ENCODE results near the gene ITPR1.

ITPR1 gene

GRCh38 chr3:4623421-4623999, 130.4 kb downstream of the ITPR1 start:
- no peak for DNase-seq
- intact Hi-C loops (cut with DNase I): no loop called here

DNA sequence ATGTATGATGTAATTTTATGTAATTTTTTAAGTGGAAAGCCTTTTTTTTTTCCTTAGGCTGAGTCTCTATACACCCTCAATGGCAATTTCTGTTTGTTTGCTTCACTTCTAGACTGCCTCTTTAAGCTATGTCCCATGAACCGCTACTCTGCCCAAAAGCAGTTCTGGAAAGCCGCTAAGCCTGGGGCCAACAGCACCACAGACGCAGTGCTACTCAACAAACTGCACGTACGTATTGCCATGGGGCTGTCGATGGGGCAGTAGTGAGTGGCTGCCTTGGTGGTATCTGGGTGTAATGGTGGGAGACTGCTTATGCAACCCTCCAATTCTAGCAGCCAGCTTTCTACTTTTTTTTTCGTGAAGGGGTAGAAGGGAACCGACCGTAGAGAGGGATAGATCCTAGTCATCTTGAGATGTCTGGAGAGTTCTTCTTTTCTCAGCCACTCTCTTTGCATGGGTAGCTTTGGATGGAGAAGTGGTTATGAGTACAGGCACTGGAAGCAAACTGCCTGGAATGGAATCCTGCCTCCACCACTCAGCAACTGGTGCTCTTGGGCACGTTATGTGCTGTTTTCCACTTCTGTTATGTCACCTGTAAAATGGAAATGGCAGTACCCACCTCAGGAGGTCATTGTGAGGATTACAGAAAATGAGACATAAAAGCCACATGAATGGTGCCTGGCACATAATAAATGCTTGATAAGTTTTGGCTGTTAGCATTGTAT, 134.7 kb downstream of the ITPR1 start:
- no peak for DNase-seq
- intact Hi-C loops (cut with DNase I): no loop called here

GRCh38 chr3:4629095-4630007, 136.2 kb downstream of the ITPR1 start:
- intact Hi-C loops (cut with DNase I): loop anchor here (10.0 kb wide), 2 partner anchors 135 to 1425 kb away; partner anchors contain the start of gene ITPR1
- DNase-seq: no peak

DNA sequence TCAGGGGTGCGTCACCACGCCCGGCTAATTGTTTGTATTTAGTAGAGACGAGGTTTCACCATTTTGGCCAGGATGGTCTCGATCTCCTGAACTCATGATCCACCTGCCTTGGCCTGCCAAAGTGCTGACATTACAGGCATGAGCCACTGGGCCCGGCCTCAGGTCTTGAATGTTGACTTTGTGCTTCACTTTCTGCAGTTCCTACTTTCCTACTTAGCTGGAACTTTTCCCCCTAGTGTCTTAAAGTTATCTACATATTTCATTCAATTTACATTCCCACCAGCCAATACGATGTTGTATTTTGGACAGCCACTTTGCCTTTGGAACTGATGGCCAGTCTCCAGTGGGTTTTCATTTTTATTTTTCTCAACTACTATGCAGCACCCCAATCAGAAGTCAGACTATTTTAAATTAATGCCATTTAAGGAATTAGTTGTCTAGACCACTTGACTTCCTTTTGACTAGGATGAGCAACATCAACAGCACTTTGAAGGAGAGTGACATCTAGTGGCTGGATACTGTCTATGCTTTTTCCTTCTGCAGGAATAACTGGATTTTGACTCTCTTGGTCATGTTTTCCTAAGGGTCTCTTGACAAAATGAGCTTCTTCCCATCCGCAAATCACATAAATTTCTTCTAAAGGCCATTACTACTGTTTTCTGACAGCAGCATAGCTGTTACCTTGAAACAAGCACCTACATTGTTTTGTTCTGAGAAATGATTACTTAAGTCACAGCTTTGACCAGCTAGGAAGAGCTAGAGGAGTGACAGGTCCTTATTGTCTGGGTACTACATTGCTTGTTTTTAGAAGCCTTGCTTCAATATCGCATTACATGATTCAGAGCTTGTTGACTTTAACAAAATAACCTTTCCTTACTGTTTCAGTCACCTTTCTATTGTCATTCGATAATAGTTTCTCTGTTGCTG, 140.2 kb downstream of the ITPR1 start:
- intact Hi-C loops (cut with DNase I): loop anchor here (1.0 to 10.0 kb wide), 3 partner anchors 139 to 1429 kb away; partner anchors contain the start of gene ITPR1
- DNase-seq: peak in 1 of 10 donors; percentile 80

- intact Hi-C loops (cut with DNase I): loop anchor here (10.0 kb wide), 2 partner anchors 140 to 1430 kb away; partner anchors contain the start of gene ITPR1
- DNase-seq: no peak
Observed at GRCh38 chr3:4634894-4635293, 141.7 kb downstream of the ITPR1 start.

GRCh38 chr3:4637265-4637664, 144.1 kb downstream of the ITPR1 start:
- intact Hi-C loops (cut with DNase I): loop anchor here (10.0 kb wide), 2 partner anchors 142 to 1432 kb away; partner anchors contain the start of gene ITPR1
- DNase-seq: no peak

DNA sequence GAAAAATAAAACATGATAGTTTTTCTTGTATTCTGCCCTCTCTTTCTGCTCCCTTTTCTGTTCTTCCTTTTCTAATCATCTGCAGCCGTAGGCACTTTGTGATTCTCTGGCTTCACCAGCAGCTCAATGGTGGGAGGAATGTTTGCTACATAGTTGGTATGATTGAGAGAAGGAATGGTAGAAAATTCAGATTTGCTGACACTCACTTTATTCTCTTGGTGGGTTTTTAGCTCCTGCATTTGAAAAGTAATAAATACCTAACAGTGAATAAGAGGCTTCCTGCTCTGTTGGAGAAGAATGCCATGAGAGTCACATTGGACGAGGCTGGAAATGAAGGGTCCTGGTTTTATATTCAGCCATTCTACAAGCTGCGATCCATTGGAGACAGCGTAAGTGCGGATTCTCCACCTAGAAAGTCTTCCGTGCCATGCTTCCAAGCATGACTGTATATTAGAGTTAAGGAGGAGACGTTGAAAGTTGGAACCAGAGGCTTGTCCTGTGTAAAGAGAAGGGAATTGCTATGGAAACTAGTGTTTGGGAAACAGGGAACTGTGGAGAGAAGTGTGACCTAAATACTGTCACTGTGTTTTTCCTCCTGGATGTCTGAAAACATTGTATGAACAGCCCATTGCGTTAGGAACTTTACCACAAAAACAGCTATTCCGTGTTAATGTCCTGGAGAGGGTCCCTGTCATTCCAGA, 148.9 kb downstream of the ITPR1 start:
- intact Hi-C loops (cut with DNase I): no loop called here
- DNase-seq: no peak

- no peak for DNase-seq
- intact Hi-C loops (cut with DNase I): no loop called here
Observed at GRCh38 chr3:4642611-4643010, 149.5 kb downstream of the ITPR1 start.

- DNase-seq: no peak
- intact Hi-C loops (cut with DNase I): no loop called here
Observed at GRCh38 chr3:4643904-4644547, 150.9 kb downstream of the ITPR1 start.

DNA sequence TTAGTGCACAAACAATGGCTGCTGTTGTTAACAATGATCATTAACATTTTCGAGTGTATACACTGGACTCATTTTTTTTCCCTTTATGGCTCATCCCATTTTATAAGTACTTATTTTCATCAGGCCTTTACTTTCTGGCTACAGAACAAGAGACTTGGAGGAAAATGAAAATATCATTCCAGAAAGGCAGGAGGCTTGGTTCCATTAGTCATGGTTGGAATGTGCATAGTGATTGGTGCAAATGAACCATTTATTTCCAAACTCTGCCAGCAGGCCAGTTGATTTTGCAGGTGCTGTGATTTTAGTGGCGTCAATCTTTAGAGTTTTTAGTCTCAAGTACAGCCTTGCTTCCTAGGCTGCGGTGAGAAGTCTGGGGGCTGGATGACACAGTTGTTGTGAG, 151.8 kb downstream of the ITPR1 start:
- intact Hi-C loops (cut with DNase I): no loop called here
- DNase-seq: no peak

GRCh38 chr3:4645468-4645867, 152.3 kb downstream of the ITPR1 start:
- intact Hi-C loops (cut with DNase I): no loop called here
- no peak for DNase-seq

DNA sequence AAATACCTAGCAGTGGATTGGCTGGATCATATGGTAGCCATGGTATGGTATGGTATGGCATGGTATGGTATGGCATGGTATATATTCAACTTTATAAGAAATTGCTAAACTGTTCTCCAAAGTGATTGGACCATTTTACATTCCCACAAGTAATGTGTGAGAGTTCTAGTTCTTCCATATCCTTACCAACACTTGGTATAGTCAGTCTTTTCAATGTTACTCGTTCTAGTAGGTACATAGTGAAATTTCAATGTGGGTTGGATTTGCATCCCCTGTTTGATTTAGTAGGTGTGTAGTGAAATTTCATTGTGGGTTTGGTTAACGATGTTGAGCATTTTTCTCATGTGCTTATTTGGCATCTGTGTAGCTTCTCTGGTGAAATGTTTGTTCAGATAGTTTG, 154.3 kb downstream of the ITPR1 start:
- no peak for DNase-seq
- intact Hi-C loops (cut with DNase I): no loop called here

DNA sequence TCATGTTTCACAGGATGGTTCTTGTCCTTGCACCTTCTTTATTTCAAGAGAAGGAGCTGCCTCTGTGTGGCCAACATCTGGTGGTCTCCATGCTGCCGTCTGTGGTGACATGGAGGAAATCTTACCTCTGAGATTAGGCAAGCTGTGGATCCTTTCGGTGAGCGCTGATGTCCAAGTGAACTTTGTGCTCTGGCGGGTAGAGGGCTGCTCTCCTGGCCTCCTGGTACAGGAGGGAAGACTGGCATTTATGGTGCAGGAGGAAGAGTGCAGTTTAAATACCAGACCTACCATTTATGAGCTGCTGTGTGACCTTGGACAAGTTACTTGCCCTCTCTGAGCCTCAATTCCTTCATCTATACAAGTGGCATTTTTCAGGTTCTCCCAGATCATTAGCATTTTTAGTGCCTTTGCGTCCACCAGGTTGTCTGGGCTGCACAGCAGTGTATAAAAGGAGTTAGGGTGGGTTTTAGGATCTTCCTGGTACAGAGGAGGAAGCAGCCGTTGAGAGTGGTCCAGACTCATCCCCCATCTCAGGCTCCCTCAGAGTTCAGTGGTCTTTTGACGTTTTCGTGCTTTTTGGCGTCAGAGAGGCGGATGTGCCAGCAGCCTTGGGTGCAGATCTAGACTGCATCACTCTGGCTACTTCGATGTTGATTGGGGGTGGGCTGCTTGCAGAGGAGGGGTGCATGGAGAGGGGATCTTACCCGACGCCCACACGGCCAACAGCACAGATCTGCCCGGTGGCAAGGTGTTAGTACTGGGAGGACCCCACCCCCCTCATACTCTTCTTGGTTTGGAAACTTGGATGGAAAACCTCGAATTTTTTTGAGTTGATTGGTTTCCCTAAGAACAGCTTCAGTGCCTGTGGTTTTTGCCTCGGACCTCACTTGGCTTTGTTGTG, 162.2 kb downstream of the ITPR1 start:
- DNase-seq: no peak
- intact Hi-C loops (cut with DNase I): loop anchor here (5.0 kb wide), 1 partner anchor 402 kb away; no protein-coding TSS in a partner anchor

DNA sequence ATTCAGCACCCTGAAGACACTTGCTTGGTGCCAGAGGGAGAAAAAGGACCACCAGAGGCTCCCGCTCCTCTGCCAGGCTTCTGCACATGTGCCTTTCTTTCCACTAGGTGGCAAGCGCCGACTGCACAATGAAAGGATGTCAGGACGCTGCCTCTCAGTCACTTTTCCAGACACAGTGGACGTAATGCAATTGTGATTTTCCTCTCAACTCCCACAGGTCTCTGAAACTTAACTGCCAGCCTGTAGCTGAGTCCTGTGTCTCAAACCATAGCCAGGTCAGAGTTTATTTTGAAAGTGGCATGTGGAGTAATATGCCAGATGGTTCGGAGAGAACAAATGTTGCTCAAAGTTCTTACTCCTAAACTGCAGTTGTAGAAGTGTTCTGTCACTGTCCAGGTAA, 162.9 kb downstream of the ITPR1 start:
- peak; percentile 54 to 96 (median 72) for DNase-seq
- intact Hi-C loops (cut with DNase I): loop anchor here (5.0 kb wide), 1 partner anchor 401 kb away; no protein-coding TSS in a partner anchor

GRCh38 chr3:4656626-4657328, 163.6 kb downstream of the ITPR1 start:
- DNase-seq: no peak
- intact Hi-C loops (cut with DNase I): loop anchor here (5.0 kb wide), 1 partner anchor 401 kb away; no protein-coding TSS in a partner anchor

DNA sequence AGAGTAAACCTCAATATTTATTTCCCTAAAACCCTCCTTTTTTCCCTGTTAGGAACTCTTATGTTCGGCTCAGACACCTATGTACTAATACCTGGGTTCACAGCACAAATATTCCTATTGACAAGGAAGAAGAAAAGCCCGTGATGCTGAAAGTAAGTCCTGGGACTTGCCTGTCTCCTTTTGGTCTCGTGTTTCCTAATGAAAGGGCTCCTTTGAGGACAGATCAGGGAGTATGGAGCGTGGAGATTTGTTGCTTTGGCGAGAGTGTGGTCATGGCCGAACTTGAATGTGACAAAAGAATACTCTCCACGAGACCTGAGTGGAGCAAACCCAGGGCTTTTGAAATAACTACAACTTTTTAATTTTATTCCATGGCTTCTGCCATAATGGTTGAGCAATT, 167.8 kb downstream of the ITPR1 start:
- no peak for DNase-seq
- intact Hi-C loops (cut with DNase I): no loop called here

- DNase-seq: no peak
- intact Hi-C loops (cut with DNase I): no loop called here
Observed at GRCh38 chr3:4664412-4664811, 171.3 kb downstream of the ITPR1 start.

Measured in posterior cingulate gyrus (tissue), 11 donors.